ENCODE results near the gene POLD2.

- TF ChIP-seq ZNF274 (IDR thresholded peaks at IDR 0.05; ENCODE audit: low read depth, low read length) (no peak), SUZ12 (IDR thresholded peaks at IDR 0.05; ENCODE audit: extremely low read depth, insufficient read depth, insufficient read length) (no peak)
Measured at GRCh38 chr7:44156453-44157010, 33.2 kb upstream of the POLD2 start.

Measured in NT2/D1 (cell line).